ENCODE data around the gene ZFP1. TPM values are rescaled to one million over a fixed set of nuclear protein-coding genes. Genes with fewer than 3 reads are reported as not detected.

Gene ZFP1
- total RNA-seq, 1 donor from 2014 or later, result 10.4 TPM

- Histone ChIP-seq H3K9me3 (no peaks in the 10 kb centered on the region), H3K27me3 (ENCODE audit: low read depth) (peaks cover under 1% of the 10 kb centered on the region), H3K4me3 (peak overlapping the region; percentile 22), H3K36me3 (no peaks in the 10 kb centered on the region), H3K27ac (no peak overlapping the region), H3K4me1 (peaks cover 7% of the 10 kb centered on the region)
- TF ChIP-seq CTCF (IDR thresholded peaks at IDR 0.05), result no peak
- intact Hi-C loops (cut with DNase I), result no loop called here
- DNase-seq (no peak), ATAC-seq (no peak)
Observed at GRCh38 chr16:75219838-75220237, 71.5 kb downstream of the ZFP1 start.

Other genes starting within 250 kb of the ZFP1 start
- gene WDR59, start 163.4 kb upstream of the ZFP1 start, total RNA-seq, result 49.5 TPM
- 23.5 TPM for gene ZNRF1, start 149.5 kb upstream of the ZFP1 start, total RNA-seq
- 13.2 TPM for gene LDHD, start 31.7 kb upstream of the ZFP1 start, total RNA-seq
- 0.44 TPM for gene CTRB2, start 58.6 kb downstream of the ZFP1 start, total RNA-seq
- gene CTRB1, start 70.5 kb downstream of the ZFP1 start, total RNA-seq, result not detected
- 65.1 TPM for gene BCAR1, start 103.1 kb downstream of the ZFP1 start, total RNA-seq